HEK293 (cell line): Measurements from ENCODE around the gene DGKD.
"Not testable (repeated sequence)": the region's sequence is repeated elsewhere in the genome, so short reads cannot be mapped to it uniquely, and the experiment has no call there.

Experiments used
- CTCF ChIA-PET: fragments of 350-600 bp; formaldehyde crosslinking; extraction: SDS; loops from one replicate; lab custom pipeline; 2021; ENCODE audit warnings: antibody characterized with exemption; lab: Yijun Ruan, JAX
- POLR2A ChIA-PET: fragments of 300-600 bp; formaldehyde crosslinking; extraction: SDS; loops from one replicate; lab custom pipeline; 2020; ENCODE audit warnings: antibody characterized with exemption, inconsistent platforms; lab: Yijun Ruan, JAX
- H3K27ac ChIP-seq: fragments of 200-500 bp; sonication (Bioruptor generic); 2 replicates; pipeline ENCODE4 v1.5.1; 2014; ENCODE audit warnings: low read depth, low read length, control low read depth, inconsistent platforms; ENCODE audit errors: extremely low read depth
- H3K36me3 ChIP-seq, 2 experiments: fragments of 200-500 bp in 1 of 2; sonication (Bioruptor generic) in 1 of 2; 1 replicate in 1 of 2; 2 replicates in 1 of 2; pipeline ENCODE4 v1.5.1; 2014 to 2017; ENCODE audit warnings: inconsistent platforms in 2 of 2, low read length in 2 of 2; ENCODE audit not compliant: control insufficient read depth in 2 of 2, insufficient read depth in 1 of 2
- H3K4me1 ChIP-seq: fragments of 200-500 bp; sonication (Bioruptor generic); 2 replicates; pipeline ENCODE4 v1.5.1; 2014; ENCODE audit warnings: mild to moderate bottlenecking, low read length, inconsistent platforms; ENCODE audit not compliant: control insufficient read depth, insufficient read depth
- H3K4me3 ChIP-seq: 2 replicates; pipeline ENCODE4 v1.5.1; 2011; ENCODE audit warnings: low read depth, mild to moderate bottlenecking, control low read depth, low read length, moderate library complexity
- H3K9me3 ChIP-seq: fragments of 200-500 bp; sonication (Bioruptor generic); 2 replicates; pipeline ENCODE4 v1.5.1; 2014; ENCODE audit warnings: low read depth, low read length, inconsistent platforms; ENCODE audit not compliant: control insufficient read depth, insufficient read depth
- BCL11A ChIP-seq: fragments of 450-650 bp; formaldehyde crosslinking; IDR thresholded peaks from 2 replicates; pipeline ENCODE4 v1.5.1; 2016; ENCODE audit warnings: low read depth, missing biosample characterization, missing genetic modification characterization
- IKZF3 ChIP-seq: fragments of 450-650 bp; IDR thresholded peaks from 2 replicates; pipeline ENCODE4 v1.5.0; 2018; ENCODE audit warnings: missing biosample characterization, mild to moderate bottlenecking, missing genetic modification characterization, moderate library complexity
- INSM2 ChIP-seq: fragments of 450-650 bp; formaldehyde crosslinking; IDR thresholded peaks from 2 replicates; pipeline ENCODE4 v1.5.1; 2016; ENCODE audit warnings: missing biosample characterization, missing genetic modification characterization
- KLF1 ChIP-seq: fragments of 450-650 bp; formaldehyde crosslinking; IDR thresholded peaks from 2 replicates; pipeline ENCODE4 v1.5.1; 2016; ENCODE audit warnings: missing biosample characterization, missing genetic modification characterization
- PRDM10 ChIP-seq: fragments of 450-650 bp; formaldehyde crosslinking; IDR thresholded peaks from 2 replicates; pipeline ENCODE4 v1.5.1; 2016; ENCODE audit warnings: missing biosample characterization, missing genetic modification characterization
- TRIM28 ChIP-seq: IDR thresholded peaks from 2 replicates; pipeline ENCODE4 v1.6.1; 2011; ENCODE audit warnings: low read length, control low read depth, borderline replicate concordance
- ZFP3 ChIP-seq: fragments of 450-650 bp; formaldehyde crosslinking; IDR thresholded peaks from 2 replicates; pipeline ENCODE4 v1.5.1; 2016; ENCODE audit warnings: low read depth, missing biosample characterization, missing genetic modification characterization
- ZNF169 ChIP-seq: fragments of 450-650 bp; formaldehyde crosslinking; IDR thresholded peaks from 2 replicates; pipeline ENCODE4 v1.5.1; 2016; ENCODE audit warnings: missing biosample characterization, missing genetic modification characterization
- ZNF19 ChIP-seq: fragments of 450-650 bp; formaldehyde crosslinking; IDR thresholded peaks from 2 replicates; pipeline ENCODE4; 2016; ENCODE audit warnings: missing biosample characterization, missing genetic modification characterization, low read depth
- ZNF311 ChIP-seq: fragments of 450-650 bp; formaldehyde crosslinking; IDR thresholded peaks from 2 replicates; pipeline ENCODE4 v1.5.1; 2017; ENCODE audit warnings: missing biosample characterization, missing genetic modification characterization, borderline replicate concordance
- ZNF423 ChIP-seq: fragments of 450-650 bp; formaldehyde crosslinking; IDR thresholded peaks from 2 replicates; pipeline ENCODE4 v1.5.1; 2016; ENCODE audit warnings: missing biosample characterization, missing genetic modification characterization
- ZNF426 ChIP-seq: fragments of 450-650 bp; formaldehyde crosslinking; IDR thresholded peaks from 2 replicates; pipeline ENCODE4 v1.5.1; 2017; ENCODE audit warnings: missing biosample characterization, missing genetic modification characterization, mild to moderate bottlenecking, inconsistent platforms, moderate library complexity
- ZNF433 ChIP-seq: fragments of 450-650 bp; formaldehyde crosslinking; IDR thresholded peaks from 2 replicates; pipeline ENCODE4 v1.5.1; 2016; ENCODE audit warnings: missing biosample characterization, missing genetic modification characterization, low read depth
- ZNF48 ChIP-seq: fragments of 450-650 bp; formaldehyde crosslinking; IDR thresholded peaks from 2 replicates; pipeline ENCODE4 v1.5.1; 2016; ENCODE audit warnings: missing biosample characterization, missing genetic modification characterization
- ZNF596 ChIP-seq: fragments of 450-650 bp; IDR thresholded peaks from 2 replicates; pipeline ENCODE4 v1.5.0; 2018; ENCODE audit warnings: missing biosample characterization, mild to moderate bottlenecking, missing genetic modification characterization, moderate library complexity
- ZNF629 ChIP-seq: fragments of 450-650 bp; formaldehyde crosslinking; IDR thresholded peaks from 2 replicates; pipeline ENCODE4 v1.5.1; 2017; ENCODE audit warnings: missing biosample characterization, missing genetic modification characterization
- ZSCAN23 ChIP-seq: fragments of 450-650 bp; formaldehyde crosslinking; IDR thresholded peaks from 2 replicates; pipeline ENCODE4 v1.5.1; 2016; ENCODE audit warnings: missing biosample characterization, missing genetic modification characterization
- TF ChIP-seq, protein P1 (sequence below): fragments of 450-650 bp; formaldehyde crosslinking; IDR thresholded peaks from 2 replicates; pipeline ENCODE4 v1.5.1; 2016; ENCODE audit warnings: missing biosample characterization, missing genetic modification characterization

Gene DGKD

GRCh38 chr2:233374776-233375175, 20.5 kb downstream of the DGKD start:
- H3K4me3 ChIP-seq, H3K9me3 ChIP-seq, H3K4me1 ChIP-seq, POLR2A ChIA-PET: not testable (repeated sequence)
- TF ChIP-seq KLF1 (tag by site-specific recombination) = 0 out of 2 replicates have a peak, but pooled peaks have one; percentile 29
- TF ChIP-seq, all 188 proteins: peak for 1; not testable (repeated sequence) for 187
- H3K27ac ChIP-seq, H3K36me3 ChIP-seq, CTCF ChIA-PET: not testable (repeated sequence)

- Histone ChIP-seq H3K27ac (no peak overlapping the region), H3K9me3 (no peaks in the 10 kb centered on the region), H3K4me3 (no peak overlapping the region), H3K4me1 (peaks cover 9% of the 10 kb centered on the region), H3K36me3 (peaks cover 0 to 5% of the 10 kb centered on the region in 2 experiments; a peak in 1 of 3 replicates)
- no peak for TF ChIP-seq BCL11A (tag by site-specific recombination)
- TF ChIP-seq PRDM10 (tag by site-specific recombination) = peak; percentile 40; the same call in 1 of the 2 replicates
- TF ChIP-seq ZNF19 (tag by site-specific recombination) = no peak
- no peak for TF ChIP-seq ZNF48 (tag by site-specific recombination)
- CTCF ChIA-PET = no interaction called here
- POLR2A ChIA-PET = no interaction called here
Observed at GRCh38 chr2:233375490-233376314, 21.4 kb downstream of the DGKD start.

DNA sequence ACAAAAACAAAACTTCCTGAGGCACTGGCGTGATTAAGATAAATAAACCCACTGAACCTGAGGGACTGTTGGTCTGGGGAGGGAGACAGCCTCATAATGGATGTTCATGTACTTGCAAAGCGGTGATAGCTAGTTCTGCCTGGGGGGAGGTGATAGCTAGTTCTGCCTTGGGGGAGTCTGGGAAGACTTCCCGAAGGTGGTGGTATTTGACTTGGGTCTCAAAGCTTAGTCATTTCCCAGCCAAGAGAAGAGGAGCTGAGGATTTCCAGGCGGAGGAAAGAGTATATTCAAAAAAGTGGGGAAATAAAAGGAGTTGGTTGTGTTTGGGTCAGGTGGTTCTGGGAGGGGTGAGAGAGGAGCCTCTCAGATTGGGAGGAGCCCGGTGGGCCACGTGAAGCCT, 24.7 kb downstream of the DGKD start:
- no peaks in the 10 kb centered on the region; a peak in 1 of 3 replicates for H3K36me3 ChIP-seq
- H3K9me3 ChIP-seq = no peaks in the 10 kb centered on the region
- POLR2A ChIA-PET = no interaction called here
- no peak overlapping the region for H3K27ac ChIP-seq
- H3K4me3 ChIP-seq = no peak overlapping the region
- CTCF ChIA-PET = interaction anchor here (0.5 to 1.1 kb wide), 4 partner anchors 10 to 64 kb away, joined by 3 to 5 read pairs (median 3); partner anchors contain the start of gene DGKD
- peaks cover 5% of the 10 kb centered on the region for H3K4me1 ChIP-seq
- TF ChIP-seq ZNF426 (tag by site-specific recombination) = no peak
- TF ChIP-seq ZNF423 = no peak
- TF ChIP-seq, all 188 proteins: peak for 0

- TF ChIP-seq TRIM28 = no peak
- no peak for TF ChIP-seq IKZF3 (tag by site-specific recombination)
- TF ChIP-seq ZNF596 (tag by site-specific recombination) = no peak
- no peak for TF ChIP-seq INSM2
- no peak for TF ChIP-seq ZSCAN23
- TF ChIP-seq ZNF311 = no peak
- TF ChIP-seq, protein P1, sequence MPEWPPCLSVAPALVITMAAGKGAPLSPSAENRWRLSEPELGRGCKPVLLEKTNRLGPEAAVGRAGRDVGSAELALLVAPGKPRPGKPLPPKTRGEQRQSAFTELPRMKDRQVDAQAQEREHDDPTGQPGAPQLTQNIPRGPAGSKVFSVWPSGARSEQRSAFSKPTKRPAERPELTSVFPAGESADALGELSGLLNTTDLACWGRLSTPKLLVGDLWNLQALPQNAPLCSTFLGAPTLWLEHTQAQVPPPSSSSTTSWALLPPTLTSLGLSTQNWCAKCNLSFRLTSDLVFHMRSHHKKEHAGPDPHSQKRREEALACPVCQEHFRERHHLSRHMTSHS (tag by site-specific recombination) = no peak
- TF ChIP-seq ZNF169 = no peak
- no peak for TF ChIP-seq ZFP3 (tag by site-specific recombination)
- no peak for TF ChIP-seq ZNF629 (tag by site-specific recombination)
- TF ChIP-seq ZNF433 (tag by site-specific recombination) = no peak
- Histone ChIP-seq H3K4me1 (peaks cover 5% of the 10 kb centered on the region), H3K36me3 (no peaks in the 10 kb centered on the region; a peak in 1 of 3 replicates), H3K9me3 (no peaks in the 10 kb centered on the region), H3K4me3 (no peak overlapping the region), H3K27ac (no peak overlapping the region)
- ChIA-PET CTCF (interaction anchor here (0.5 to 1.1 kb wide), 3 partner anchors 10 to 64 kb away, joined by 3 to 5 read pairs (median 3); partner anchors contain the start of gene DGKD), POLR2A (interaction anchor here (0.6 kb wide), 1 partner anchor 22 kb away, joined by 3 read pairs; no protein-coding TSS in a partner anchor)
Observed at GRCh38 chr2:233379441-233379840, 25.1 kb downstream of the DGKD start.
